NCI-H226 (cell line): ENCODE data around the gene SLC41A3.
"Not testable (repeated sequence)": the region's sequence is repeated elsewhere in the genome, so short reads cannot be mapped to it uniquely, and the experiment has no call there.

Source experiments
- DNase-seq: peaks from one replicate; pipeline ENCODE4 v3.0.0-alpha.2; 2015

Gene SLC41A3

GRCh38 chr3:126080970-126081369, 3.0 kb downstream of the SLC41A3 start:
- no peak for DNase-seq

- DNase-seq, result no peak
These were observed 5.1 kb downstream of the SLC41A3 start for GRCh38 chr3:126078866-126079265.

- DNase-seq, result no peak
These were observed 6.2 kb downstream of the SLC41A3 start for GRCh38 chr3:126077754-126078153.

GRCh38 chr3:126076140-126076539, 7.8 kb downstream of the SLC41A3 start:
- no peak for DNase-seq

GRCh38 chr3:126070146-126070545, 13.8 kb downstream of the SLC41A3 start:
- no peak for DNase-seq

GRCh38 chr3:126067959-126068358, 16.0 kb downstream of the SLC41A3 start:
- no peak for DNase-seq

DNA sequence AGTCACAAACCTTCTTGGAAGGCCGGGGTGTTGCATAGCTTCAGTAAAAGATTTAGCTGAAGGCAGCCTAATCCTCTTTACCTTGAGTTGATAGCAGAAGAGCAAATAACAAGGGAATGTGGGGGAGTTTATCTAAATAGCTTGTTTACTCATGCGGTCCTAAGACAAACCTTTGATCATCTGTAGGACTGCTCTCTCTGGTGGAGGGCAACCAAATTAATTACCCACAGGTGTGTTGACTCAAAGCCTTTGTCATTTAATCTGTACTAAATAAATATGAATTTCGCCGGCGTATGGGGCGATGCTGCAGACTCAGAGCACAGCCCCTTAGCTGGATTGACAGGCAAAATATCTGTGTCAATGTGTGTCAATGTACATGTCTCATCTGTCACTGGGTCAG, 17.2 kb downstream of the SLC41A3 start:
- DNase-seq, result not testable (repeated sequence)

DNA sequence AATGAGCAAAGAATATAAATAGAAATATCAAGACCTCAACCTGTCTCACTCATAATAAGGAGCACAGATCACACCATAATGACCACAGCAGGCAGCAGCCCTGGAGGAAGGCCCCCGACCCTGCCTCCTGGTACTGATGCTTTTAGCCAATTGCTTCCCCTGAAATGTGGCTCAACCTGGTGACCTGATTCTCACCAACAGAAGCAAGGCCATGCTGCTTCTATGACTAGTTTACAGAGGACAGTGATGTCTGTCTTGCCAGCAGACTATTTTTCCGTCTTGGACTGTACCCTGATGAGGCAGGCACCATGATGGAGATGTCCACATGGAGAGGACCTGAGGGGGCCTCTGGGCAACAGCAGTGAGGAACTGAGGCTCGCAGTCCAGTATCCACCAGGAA, 18.0 kb downstream of the SLC41A3 start:
- no peak for DNase-seq

DNA sequence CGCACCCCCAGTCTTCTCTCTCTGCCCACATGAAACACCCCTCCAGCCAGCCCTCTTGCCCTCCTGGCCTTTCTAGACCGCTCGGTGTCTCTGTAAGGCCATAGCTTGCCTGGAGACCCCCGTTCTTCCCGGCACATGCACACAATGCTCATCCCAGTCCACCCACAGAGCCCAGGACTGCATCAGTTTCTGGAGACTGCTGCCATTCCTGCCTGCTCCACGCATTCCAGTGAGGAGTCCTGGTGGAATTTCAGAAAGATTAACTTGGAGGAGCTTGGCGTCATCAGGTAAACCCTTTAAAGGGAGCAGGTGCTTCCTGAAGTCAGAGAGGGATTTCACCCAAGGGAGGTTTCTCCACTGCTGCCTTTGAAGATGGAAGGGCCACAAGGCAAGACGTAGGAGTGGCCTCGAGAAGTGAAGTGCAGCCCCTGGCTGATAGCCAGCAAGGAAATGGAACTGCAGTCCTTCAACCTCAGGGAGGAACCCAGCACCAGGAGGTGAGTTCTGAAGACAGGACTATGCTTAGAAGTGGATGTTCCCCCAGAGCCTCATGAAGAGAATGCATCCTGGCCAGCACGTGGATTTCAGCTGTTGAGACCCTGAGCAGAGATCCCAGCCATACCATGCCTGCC, 19.2 kb downstream of the SLC41A3 start:
- no peak for DNase-seq

GRCh38 chr3:126063358-126063965, 20.5 kb downstream of the SLC41A3 start:
- no peak for DNase-seq

DNA sequence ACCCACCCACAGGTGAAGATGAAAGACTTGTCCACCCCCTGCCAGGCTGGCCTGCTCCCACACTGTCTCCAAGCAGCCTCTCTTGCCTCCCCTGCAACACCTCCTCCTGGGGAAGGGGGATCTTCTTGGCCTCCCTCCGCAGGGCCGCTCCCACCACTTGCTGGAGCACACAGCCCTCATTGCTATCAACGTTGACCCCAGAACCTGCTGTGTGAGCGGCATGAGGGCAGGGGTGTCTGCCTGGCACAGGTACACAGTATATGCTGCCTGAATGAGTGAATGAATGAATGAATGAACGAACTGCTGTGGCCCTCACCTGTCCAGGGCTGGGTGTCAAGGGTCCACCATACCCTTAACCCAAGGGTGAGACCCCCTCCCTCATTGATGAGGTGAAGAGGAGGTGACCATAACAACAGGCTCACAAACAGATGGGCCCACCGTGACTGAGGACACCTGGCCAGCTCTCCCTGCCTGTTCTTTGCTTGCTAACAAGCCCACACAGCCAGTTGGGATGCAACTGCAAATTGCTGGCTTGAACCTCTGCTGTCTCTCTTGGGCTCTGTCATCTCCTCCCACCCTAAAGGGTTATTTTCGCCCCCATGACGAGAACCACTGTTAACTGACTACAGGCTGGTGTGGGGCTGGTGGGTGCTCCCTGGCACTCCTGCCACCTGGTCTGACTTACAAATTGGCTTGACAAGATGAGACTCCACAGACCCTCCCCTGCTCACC, 22.5 kb downstream of the SLC41A3 start:
- no peak for DNase-seq

DNA sequence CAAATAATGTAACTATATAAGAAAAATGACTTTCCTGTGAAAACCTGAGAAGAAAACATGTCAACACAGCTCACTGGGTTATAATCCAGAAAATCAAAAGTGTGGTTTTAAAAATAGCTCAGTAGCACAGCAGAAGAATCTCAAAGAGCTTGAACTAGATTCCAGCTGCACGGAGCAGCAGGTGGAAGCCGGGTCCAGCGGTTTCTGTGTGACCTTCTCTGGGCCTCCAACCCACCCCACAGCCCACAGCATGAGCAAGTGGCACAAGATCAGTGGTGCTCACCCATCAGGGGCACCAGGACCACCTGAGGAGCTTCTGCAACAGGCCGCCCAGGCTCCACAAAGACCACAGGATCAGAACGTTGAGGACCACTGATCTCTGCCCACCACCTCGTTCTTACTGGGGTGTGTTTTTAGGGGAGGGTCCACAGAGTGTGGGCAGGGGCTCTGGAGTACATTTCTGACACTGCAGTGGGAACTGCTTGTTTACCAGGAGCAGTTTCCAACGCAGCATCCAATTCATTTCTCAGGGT, 23.2 kb downstream of the SLC41A3 start:
- no peak for DNase-seq

DNA sequence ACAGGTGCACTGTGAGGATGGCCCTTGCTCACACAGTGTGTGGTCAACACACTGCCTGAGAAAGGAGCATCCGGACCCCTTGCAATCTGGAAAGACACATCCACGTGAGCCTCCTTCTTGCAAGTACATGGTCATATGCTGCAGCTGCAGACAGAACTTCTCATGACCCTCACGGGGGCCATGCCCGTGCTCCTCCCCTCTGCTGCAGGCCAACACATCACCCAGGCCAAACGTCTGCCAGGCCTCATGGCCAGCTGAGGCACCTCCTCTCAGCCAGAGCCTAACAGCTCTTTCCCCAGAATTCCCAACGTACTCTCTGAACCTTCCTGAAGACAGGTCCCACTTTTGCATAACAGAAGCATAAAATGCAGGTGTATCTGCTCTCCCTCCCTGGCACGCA, 25.3 kb downstream of the SLC41A3 start:
- DNase-seq, result no peak

DNA sequence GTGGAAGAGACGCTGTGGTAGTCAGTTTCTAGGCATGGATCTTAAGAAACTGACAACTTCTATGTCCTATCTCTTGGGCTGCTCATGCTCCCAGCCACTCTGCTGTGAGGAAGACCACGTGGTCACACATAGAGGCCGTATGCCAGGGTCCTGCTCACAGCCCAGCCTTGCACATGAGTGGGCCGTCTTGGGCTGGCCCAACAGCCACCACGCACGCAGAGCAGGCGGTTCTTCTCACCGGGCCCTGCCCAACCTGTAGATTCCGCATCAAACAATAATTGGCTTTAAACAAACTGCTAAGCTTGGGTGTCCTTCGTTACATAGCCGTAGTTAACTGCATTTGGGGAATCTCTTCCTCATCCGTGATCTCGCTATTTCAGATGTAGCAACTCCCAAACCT, 26.0 kb downstream of the SLC41A3 start:
- no peak for DNase-seq

GRCh38 chr3:126057501-126057819, 26.5 kb downstream of the SLC41A3 start:
- no peak for DNase-seq

GRCh38 chr3:126056681-126057500, 27.0 kb downstream of the SLC41A3 start:
- no peak for DNase-seq

- DNase-seq, result no peak
These were observed 27.8 kb downstream of the SLC41A3 start for GRCh38 chr3:126056088-126056487.

DNA sequence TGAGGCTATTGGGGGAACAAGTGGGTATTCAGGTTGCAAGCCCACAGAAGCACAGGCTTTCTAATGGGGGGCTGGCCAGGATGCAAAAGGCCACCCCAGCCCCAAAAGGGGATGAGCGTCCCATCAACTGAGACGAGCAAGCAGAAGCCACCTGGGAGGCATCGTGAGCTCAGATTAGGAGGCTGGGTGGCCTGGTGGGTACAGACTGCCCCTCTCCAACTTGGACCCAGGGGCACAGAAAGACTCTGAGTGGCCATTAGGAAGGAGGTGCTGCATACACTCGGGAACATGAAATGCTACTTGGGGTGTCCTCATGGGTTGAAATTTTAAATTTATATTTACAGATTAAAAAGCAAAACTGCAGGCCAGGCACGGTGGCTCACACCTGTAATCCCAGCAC, 29.1 kb downstream of the SLC41A3 start:
- DNase-seq, result no peak

DNA sequence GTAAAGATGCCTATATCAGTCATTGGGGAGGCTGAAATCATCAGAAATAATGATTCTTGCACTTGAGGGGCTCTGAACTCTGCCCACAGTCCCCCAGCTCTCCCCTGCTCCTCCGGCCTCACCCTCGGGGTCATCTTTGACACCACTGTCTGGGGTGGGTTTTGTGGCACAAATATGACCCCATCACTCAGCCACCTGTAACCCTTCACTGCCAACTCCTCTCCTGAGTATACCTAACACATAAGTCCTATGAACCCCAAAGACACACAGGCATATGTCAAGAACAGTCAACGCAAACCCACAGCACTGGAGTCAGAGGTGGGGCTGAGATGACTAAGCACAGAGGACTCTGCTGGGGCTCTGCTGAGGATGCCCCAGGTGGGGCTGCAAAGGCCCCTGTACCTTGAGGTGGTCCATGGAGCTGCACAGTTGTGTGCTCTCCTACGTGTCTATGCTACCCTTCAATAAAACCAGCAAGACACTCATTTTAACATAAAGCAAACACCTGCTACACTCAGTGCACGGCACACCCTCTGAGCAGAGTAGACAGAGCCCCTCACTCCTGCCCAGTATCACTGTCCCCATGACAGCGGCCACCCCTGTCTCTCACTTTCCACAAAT, 29.9 kb downstream of the SLC41A3 start:
- DNase-seq, result no peak

DNA sequence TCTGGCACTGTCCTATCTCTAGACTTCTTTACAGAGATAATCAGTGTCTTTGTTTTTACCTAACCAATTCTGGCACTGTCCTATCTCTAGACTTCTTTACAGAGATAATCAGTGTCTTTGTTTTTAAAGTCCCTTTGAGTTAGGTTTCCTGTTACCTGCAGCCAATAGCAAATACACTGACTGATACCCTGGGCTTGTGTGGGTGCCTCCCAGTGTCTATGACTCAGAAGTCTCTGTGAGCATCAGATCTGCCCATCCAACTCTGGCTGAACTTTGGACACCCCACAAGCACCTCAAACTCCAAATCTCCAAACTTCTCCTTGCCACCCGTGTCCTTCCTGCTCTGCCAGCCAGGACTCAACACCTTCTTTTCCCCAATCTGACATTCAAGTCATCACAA, 30.4 kb downstream of the SLC41A3 start:
- peak; percentile 32 for DNase-seq

DNA sequence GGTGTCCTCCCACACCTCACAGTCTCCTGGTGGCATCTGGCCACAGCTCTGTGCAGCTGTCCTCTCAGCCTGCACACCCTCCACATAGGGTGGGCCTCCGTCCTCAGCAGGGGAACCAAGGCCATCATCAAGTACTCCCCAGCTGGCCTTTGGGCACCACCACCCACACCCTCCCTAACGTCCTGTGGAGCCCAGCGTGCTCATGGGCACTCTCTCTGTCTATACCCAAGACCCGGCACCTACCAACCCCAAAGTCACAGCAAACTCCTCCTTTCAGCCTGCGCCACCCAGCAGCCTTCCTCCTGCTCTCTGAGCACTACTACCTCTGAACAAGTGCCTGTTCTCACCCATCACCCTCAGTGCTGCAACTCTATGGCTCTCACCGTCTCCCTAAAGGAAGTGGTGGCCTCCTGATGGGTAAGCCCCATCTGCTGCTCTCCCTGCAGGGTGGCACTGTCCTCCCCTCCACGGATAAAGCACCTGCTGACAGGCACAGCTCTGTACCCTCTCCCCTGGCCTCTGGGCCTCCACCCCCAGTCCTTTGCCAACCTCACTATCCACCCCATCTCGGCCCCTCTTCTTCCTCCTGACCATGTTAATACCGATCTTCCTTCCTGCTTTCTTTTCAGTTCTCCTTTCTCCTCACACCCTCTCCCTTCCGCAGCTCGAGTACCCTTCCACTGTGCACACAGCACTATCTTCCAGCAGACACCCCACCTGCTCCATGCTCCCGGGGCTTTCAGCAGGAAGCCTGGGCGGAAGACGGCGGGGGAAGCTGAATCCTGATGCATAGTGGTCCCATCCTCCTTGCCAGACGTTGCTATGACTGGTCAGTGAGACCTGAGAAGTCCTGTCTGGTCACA, 31.5 kb downstream of the SLC41A3 start:
- DNase-seq, result no peak

DNA sequence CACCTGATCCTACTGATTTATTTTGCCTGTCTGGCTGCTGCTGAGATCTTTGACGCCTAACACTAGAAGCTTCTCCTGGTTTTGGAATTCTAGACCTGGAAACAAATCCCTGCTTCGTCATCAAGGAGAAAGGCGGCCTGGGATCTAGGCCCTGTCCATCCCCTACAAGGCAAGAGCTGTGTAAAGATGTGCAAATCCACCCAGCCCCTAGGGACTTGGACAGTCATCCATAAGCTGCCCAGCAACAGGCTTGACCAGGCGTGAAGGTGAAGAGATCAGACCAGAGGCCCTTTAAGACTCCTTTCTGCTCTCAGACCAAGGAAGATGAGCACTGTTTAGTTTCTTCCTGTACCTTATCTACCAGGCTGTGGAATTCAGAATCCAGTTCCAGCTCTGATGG, 32.2 kb downstream of the SLC41A3 start:
- DNase-seq, result no peak
